OCI-LY7 (cell line): ENCODE measurements around the gene GGACT. TPM values are rescaled to one million over a fixed set of nuclear protein-coding genes. Genes with fewer than 3 reads are reported as not detected.

Experiments
- BruUV-seq: library from RNA; stranded (reverse); fragments of 400-500 nt; replicated peaks from 2 replicates; lab custom pipeline; 2021; lab: Mats Ljungman, UMichigan
- CTCF ChIA-PET: fragments of 300-600 bp; sonication (Branson Sonifier 250); formaldehyde crosslinking; loops from one replicate; lab custom pipeline; 2022; ENCODE audit warnings: antibody characterized with exemption; ENCODE audit not compliant: unreplicated experiment; lab: Charles Lee
- POLR2A ChIA-PET: fragments of 300-600 bp; sonication (Branson Sonifier 250); formaldehyde crosslinking; loops from one replicate; lab custom pipeline; 2022; ENCODE audit warnings: antibody characterized with exemption; lab: Charles Lee
- DNase-seq: peaks from one replicate; pipeline ENCODE4 v3.0.0-alpha.2; 2015; ENCODE audit warnings: low spot score
- H2AFZ ChIP-seq: fragments of 200-600 bp; sonication (generic), shearing (Covaris generic); 2 replicates; pipeline ENCODE4 v1.6.1; 2014; ENCODE audit warnings: mild to moderate bottlenecking, antibody characterized with exemption, low read length, moderate library complexity
- H3K27ac ChIP-seq: fragments of 200-600 bp; sonication (generic); 2 replicates; pipeline ENCODE4 v1.5.1; 2014; ENCODE audit warnings: mixed run types, low read depth, mild to moderate bottlenecking, moderate library complexity, low read length, inconsistent platforms; ENCODE audit not compliant: poor library complexity, severe bottlenecking
- H3K36me3 ChIP-seq: fragments of 200-600 bp; sonication (generic); 2 replicates; pipeline ENCODE4 v1.6.1; 2014; ENCODE audit warnings: mild to moderate bottlenecking, antibody characterized with exemption, low read length, moderate library complexity, mixed read lengths; ENCODE audit not compliant: insufficient read depth
- H3K4me1 ChIP-seq: fragments of 200-600 bp; sonication (generic); 2 replicates; pipeline ENCODE4 v1.5.1; 2014; ENCODE audit warnings: mild to moderate bottlenecking, low read length; ENCODE audit not compliant: insufficient read depth, poor library complexity, severe bottlenecking
- H3K4me2 ChIP-seq: fragments of 200-600 bp; sonication (generic); 2 replicates; pipeline ENCODE4 v1.6.1; 2014; ENCODE audit warnings: mild to moderate bottlenecking, low read length
- H3K4me3 ChIP-seq: fragments of 200-600 bp; sonication (generic); 2 replicates; pipeline ENCODE4 v1.5.1; 2014; ENCODE audit warnings: mild to moderate bottlenecking, low read depth, low read length; ENCODE audit not compliant: poor library complexity, severe bottlenecking
- H3K79me2 ChIP-seq: fragments of 200-600 bp; sonication (generic); 2 replicates; pipeline ENCODE4 v1.6.1; 2016; ENCODE audit warnings: low read depth, mild to moderate bottlenecking, low read length, moderate library complexity, mixed read lengths; ENCODE audit not compliant: insufficient read depth
- H3K9me2 ChIP-seq: fragments of 200-600 bp; sonication (generic); 2 replicates; pipeline ENCODE4 v1.6.1; 2016; ENCODE audit warnings: mild to moderate bottlenecking, low read length, mixed read lengths; ENCODE audit not compliant: insufficient read depth
- H3K9me3 ChIP-seq: fragments of 200-600 bp; sonication (generic); 2 replicates; pipeline ENCODE4 v1.6.1; 2014; ENCODE audit warnings: mild to moderate bottlenecking, mixed run types, low read length, mixed read lengths
- H4K20me1 ChIP-seq: fragments of 200-600 bp; sonication (generic); 2 replicates; pipeline ENCODE4 v1.6.1; 2014; ENCODE audit warnings: mild to moderate bottlenecking, antibody characterized with exemption, low read length, moderate library complexity, mixed read lengths; ENCODE audit not compliant: insufficient read depth
- EZH2phosphoT487 ChIP-seq: fragments of 200-600 bp; sonication (generic); IDR thresholded peaks from 2 replicates; pipeline ENCODE4 v1.6.1; 2018; ENCODE audit warnings: low read depth, borderline replicate concordance, mild to moderate bottlenecking, mixed run types, antibody characterized with exemption, low read length, moderate library complexity, mixed read lengths
- intact Hi-C: fragments of 100-400 bp; cut with micrococcal nuclease; formaldehyde crosslinking; loops from one replicate; pipeline ENCODE4 v1.10.0; 2022; ENCODE audit not compliant: unreplicated experiment
- total RNA-seq, 2 experiments: library from RNA; depleted of rRNA in 1 of 2; stranded (reverse); fragments of >200 nt in 1 of 2; shearing (Covaris generic) in 1 of 2; gene quantifications; 2 replicates each; pipeline ENCODE4 v1.2.3, GENCODE V29; 2014 to 2022
- TF ChIP-seq, protein P1 (sequence below): fragments of 200-600 bp; sonication (generic); conservative IDR thresholded peaks from 2 replicates; pipeline ENCODE4 v1.5.1; 2014; ENCODE audit warnings: mild to moderate bottlenecking, antibody characterized with exemption, low read length, moderate library complexity, mixed read lengths

The GGACT gene
- total RNA-seq, 2 experiments from 2014 or later: 0.53 to 0.69 TPM

DNA sequence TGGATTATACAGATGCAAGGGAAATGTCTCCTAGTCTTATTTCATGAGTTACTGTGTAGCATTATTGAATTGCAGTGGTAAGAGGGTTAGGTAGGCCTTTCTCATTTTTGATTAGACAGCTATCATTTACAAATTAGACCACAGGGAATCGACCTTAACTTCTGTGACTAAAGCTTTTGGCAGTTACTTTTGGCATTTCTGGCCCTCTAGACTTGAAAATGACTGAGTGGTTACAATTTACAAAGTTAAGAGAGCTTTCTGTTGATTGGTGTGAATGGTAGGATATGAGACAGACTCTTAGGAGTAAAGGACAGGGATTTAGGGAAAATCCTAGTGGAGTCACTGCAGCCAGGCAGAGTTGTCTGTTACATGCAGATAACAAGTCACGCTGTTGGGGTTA is 86.1 kb downstream of the GGACT start:
- Histone ChIP-seq H2AFZ (no peak overlapping the region), H3K79me2 (no peaks in the 10 kb centered on the region), H3K9me2 (no peaks in the 10 kb centered on the region), H3K4me2 (no peak overlapping the region), H3K9me3 (no peaks in the 10 kb centered on the region), H3K36me3 (no peaks in the 10 kb centered on the region), H3K4me3 (no peak overlapping the region), H3K4me1 (no peaks in the 10 kb centered on the region), H3K27ac (no peak overlapping the region), H4K20me1 (no peaks in the 10 kb centered on the region)
- no TSS peak for BruUV-seq
- POLR2A ChIA-PET: no interaction called here
- TF ChIP-seq, protein P1, sequence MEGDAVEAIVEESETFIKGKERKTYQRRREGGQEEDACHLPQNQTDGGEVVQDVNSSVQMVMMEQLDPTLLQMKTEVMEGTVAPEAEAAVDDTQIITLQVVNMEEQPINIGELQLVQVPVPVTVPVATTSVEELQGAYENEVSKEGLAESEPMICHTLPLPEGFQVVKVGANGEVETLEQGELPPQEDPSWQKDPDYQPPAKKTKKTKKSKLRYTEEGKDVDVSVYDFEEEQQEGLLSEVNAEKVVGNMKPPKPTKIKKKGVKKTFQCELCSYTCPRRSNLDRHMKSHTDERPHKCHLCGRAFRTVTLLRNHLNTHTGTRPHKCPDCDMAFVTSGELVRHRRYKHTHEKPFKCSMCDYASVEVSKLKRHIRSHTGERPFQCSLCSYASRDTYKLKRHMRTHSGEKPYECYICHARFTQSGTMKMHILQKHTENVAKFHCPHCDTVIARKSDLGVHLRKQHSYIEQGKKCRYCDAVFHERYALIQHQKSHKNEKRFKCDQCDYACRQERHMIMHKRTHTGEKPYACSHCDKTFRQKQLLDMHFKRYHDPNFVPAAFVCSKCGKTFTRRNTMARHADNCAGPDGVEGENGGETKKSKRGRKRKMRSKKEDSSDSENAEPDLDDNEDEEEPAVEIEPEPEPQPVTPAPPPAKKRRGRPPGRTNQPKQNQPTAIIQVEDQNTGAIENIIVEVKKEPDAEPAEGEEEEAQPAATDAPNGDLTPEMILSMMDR: no peak
- no peak for TF ChIP-seq EZH2phosphoT487
- DNase-seq: no peak
- CTCF ChIA-PET: no interaction called here
- intact Hi-C loops: no loop called here

GRCh38 chr13:100497389-100497788 is 91.2 kb downstream of the GGACT start:
- Histone ChIP-seq H3K4me3 (no peak overlapping the region), H3K4me1 (no peaks in the 10 kb centered on the region), H3K79me2 (no peaks in the 10 kb centered on the region), H2AFZ (no peak overlapping the region), H4K20me1 (no peaks in the 10 kb centered on the region), H3K4me2 (no peak overlapping the region), H3K9me2 (no peaks in the 10 kb centered on the region), H3K36me3 (no peaks in the 10 kb centered on the region), H3K27ac (no peak overlapping the region), H3K9me3 (no peaks in the 10 kb centered on the region)
- intact Hi-C loops: no loop called here
- DNase-seq: no peak
- ChIA-PET POLR2A (interaction anchor here (0.7 kb wide), 3 partner anchors 330 to 574 kb away, joined by 3 to 4 read pairs (median 4); no protein-coding TSS in a partner anchor), CTCF (no interaction called here)
- BruUV-seq: no TSS peak
- TF ChIP-seq, protein P1: no peak
- TF ChIP-seq EZH2phosphoT487: no peak

GRCh38 chr13:100495455-100495854 is 93.1 kb downstream of the GGACT start:
- Histone ChIP-seq H3K9me2 (no peaks in the 10 kb centered on the region), H3K4me2 (no peak overlapping the region), H4K20me1 (no peaks in the 10 kb centered on the region), H3K9me3 (no peaks in the 10 kb centered on the region), H2AFZ (no peak overlapping the region), H3K27ac (no peak overlapping the region), H3K4me3 (no peak overlapping the region), H3K4me1 (no peaks in the 10 kb centered on the region), H3K36me3 (no peaks in the 10 kb centered on the region), H3K79me2 (no peaks in the 10 kb centered on the region)
- TF ChIP-seq EZH2phosphoT487: no peak
- TF ChIP-seq, protein P1: no peak
- intact Hi-C loops: no loop called here
- BruUV-seq: no TSS peak
- CTCF ChIA-PET: no interaction called here
- POLR2A ChIA-PET: no interaction called here
- DNase-seq: no peak
